Measurements from ENCODE around the gene MED20. TPM values are rescaled to one million over a fixed set of nuclear protein-coding genes. Genes with fewer than 3 reads are reported as not detected.

The MED20 gene
- total RNA-seq, 1 experiment from 2014 or later, result 24.5 TPM

- Histone ChIP-seq H3K27ac (ENCODE audit: low read length) (peak overlapping the region; percentile 71), H3K4me3 (ENCODE audit: low read depth in 2 of 2, low read length in 2 of 2) (peak overlapping the region; percentile 58 to 90), H3K9me3 (ENCODE audit: control insufficient read depth, insufficient read depth, low read depth, low read length) (no peaks in the 10 kb centered on the region), H3K27me3 (ENCODE audit: control insufficient read depth, insufficient read depth, low read length) (no peaks in the 10 kb centered on the region), H3K36me3 (ENCODE audit: control insufficient read depth, insufficient read depth, low read length) (no peaks in the 10 kb centered on the region), H3K4me1 (ENCODE audit: control insufficient read depth, insufficient read depth, low read length) (peaks cover 30% of the 10 kb centered on the region)
- ChIA-PET CTCF (interaction anchor here (0.5 to 0.7 kb wide), 2 partner anchors 45 to 338 kb away, joined by 3 to 4 read pairs; no protein-coding TSS in a partner anchor), POLR2A (no interaction called here)
- ATAC-seq, result peak; percentile 6
- in situ Hi-C loops (cut with HindIII; ENCODE audit: low pct_unique_long_range_greater_than_20kb, low sequenced_read_pairs), result no loop called here
- DNase-seq (ENCODE audit: low read depth, low spot score), result no peak
- no TSS peak for BruUV-seq (replicated peaks)
- intact Hi-C loops (cut with micrococcal nuclease; ENCODE audit: unreplicated experiment), result no loop called here
- TF ChIP-seq SIN3A (IDR thresholded peaks at IDR 0.05; ENCODE audit: borderline replicate concordance, insufficient read depth, low read depth, low read length) (no peak), POLR2AphosphoS5 (IDR thresholded peaks at IDR 0.05; ENCODE audit: low read depth, low read length) (no peak), CTCF (IDR thresholded peaks at IDR 0.05) (no peak), TCF7L2 (IDR thresholded peaks at IDR 0.05; ENCODE audit: low read depth, low read length) (no peak)
- TF ChIP-seq, protein P1, sequence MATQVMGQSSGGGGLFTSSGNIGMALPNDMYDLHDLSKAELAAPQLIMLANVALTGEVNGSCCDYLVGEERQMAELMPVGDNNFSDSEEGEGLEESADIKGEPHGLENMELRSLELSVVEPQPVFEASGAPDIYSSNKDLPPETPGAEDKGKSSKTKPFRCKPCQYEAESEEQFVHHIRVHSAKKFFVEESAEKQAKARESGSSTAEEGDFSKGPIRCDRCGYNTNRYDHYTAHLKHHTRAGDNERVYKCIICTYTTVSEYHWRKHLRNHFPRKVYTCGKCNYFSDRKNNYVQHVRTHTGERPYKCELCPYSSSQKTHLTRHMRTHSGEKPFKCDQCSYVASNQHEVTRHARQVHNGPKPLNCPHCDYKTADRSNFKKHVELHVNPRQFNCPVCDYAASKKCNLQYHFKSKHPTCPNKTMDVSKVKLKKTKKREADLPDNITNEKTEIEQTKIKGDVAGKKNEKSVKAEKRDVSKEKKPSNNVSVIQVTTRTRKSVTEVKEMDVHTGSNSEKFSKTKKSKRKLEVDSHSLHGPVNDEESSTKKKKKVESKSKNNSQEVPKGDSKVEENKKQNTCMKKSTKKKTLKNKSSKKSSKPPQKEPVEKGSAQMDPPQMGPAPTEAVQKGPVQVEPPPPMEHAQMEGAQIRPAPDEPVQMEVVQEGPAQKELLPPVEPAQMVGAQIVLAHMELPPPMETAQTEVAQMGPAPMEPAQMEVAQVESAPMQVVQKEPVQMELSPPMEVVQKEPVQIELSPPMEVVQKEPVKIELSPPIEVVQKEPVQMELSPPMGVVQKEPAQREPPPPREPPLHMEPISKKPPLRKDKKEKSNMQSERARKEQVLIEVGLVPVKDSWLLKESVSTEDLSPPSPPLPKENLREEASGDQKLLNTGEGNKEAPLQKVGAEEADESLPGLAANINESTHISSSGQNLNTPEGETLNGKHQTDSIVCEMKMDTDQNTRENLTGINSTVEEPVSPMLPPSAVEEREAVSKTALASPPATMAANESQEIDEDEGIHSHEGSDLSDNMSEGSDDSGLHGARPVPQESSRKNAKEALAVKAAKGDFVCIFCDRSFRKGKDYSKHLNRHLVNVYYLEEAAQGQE (IDR thresholded peaks at IDR 0.05; ENCODE audit: insufficient read depth in 1 of 2, low read depth in 2 of 2, low read length in 1 of 2), result no peak
Measured at GRCh38 chr6:41940759-41941279, 19.9 kb upstream of the MED20 start.

- Histone ChIP-seq H3K27ac (ENCODE audit: low read length) (peak overlapping the region; percentile 71), H3K9me3 (ENCODE audit: control insufficient read depth, insufficient read depth, low read depth, low read length) (no peaks in the 10 kb centered on the region), H3K27me3 (ENCODE audit: control insufficient read depth, insufficient read depth, low read length) (no peaks in the 10 kb centered on the region), H3K4me3 (ENCODE audit: low read depth in 2 of 2, low read length in 2 of 2) (peak overlapping the region; percentile 58 to 90), H3K36me3 (ENCODE audit: control insufficient read depth, insufficient read depth, low read length) (no peaks in the 10 kb centered on the region), H3K4me1 (ENCODE audit: control insufficient read depth, insufficient read depth, low read length) (peaks cover 37% of the 10 kb centered on the region)
- BruUV-seq (replicated peaks), result no TSS peak
- intact Hi-C loops (cut with micrococcal nuclease; ENCODE audit: unreplicated experiment) (no loop called here), in situ Hi-C loops (cut with HindIII; ENCODE audit: low pct_unique_long_range_greater_than_20kb, low sequenced_read_pairs) (no loop called here)
- no peak for ATAC-seq
- TF ChIP-seq SIN3A (IDR thresholded peaks at IDR 0.05; ENCODE audit: borderline replicate concordance, insufficient read depth, low read depth, low read length), result no peak
- TF ChIP-seq POLR2AphosphoS5 (IDR thresholded peaks at IDR 0.05; ENCODE audit: low read depth, low read length), result no peak
- TF ChIP-seq CTCF (IDR thresholded peaks at IDR 0.05), result no peak
- TF ChIP-seq, protein P1 (IDR thresholded peaks at IDR 0.05; ENCODE audit: insufficient read depth in 1 of 2, low read depth in 2 of 2, low read length in 1 of 2), result no peak
- TF ChIP-seq TCF7L2 (IDR thresholded peaks at IDR 0.05; ENCODE audit: low read depth, low read length), result no peak
- CTCF ChIA-PET, result interaction anchor here (0.8 kb wide), 1 partner anchor 153 kb away, joined by 3 read pairs; the partner anchor contains the start of gene TOMM6
- POLR2A ChIA-PET, result interaction anchor here (0.7 kb wide), 1 partner anchor 92 kb away, joined by 7 read pairs; no protein-coding TSS in a partner anchor
- DNase-seq (ENCODE audit: low read depth, low spot score), result no peak
Measured at GRCh38 chr6:41939848-41940758, 19.2 kb upstream of the MED20 start.

All from Panc1 (cell line).